Measurements from ENCODE around the gene RPS8.

The RPS8 gene

DNA sequence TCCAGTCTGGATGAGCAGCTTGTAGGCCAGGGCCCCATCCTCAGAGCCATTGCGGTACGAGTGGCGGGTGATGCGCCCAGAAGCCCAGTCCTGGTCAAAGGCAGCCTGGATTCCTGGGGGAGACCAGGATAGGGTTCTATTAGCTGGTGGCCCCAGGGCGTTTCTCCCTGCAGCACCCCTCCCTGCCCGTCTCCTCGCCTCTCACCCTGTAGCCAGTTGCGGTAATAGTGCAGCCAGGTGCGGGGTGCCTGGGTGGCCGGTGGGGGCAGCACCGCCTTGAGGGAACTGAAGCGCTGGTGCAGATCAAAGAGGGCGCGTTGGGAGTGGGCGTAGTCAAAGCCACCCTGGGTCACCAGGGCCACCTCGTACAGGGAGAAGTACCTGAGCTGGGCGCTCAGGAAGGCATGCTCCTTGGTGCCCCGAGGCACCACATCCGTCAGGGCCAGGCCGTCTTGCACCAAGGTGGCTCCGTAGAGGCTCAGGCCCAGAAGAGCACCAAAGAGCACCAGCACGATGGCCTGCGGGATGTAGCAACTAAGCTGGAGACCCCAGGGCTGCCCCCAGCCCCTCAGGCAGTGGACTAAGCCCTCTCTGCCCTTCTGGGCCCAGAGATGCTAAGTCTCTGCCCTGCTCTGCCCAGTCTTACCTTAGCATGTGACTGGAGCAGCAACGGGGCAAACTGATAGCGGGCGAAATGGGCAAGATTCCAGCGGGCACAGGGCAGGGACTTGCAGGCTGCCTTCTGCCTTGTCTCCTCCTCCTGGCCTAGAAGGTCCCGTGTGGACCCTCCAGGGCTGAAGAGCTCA, 52.1 kb downstream of the RPS8 start:
- no peak overlapping the region for H3K27ac ChIP-seq (ENCODE audit: low read length)
- no peaks in the 10 kb centered on the region for H4K20me1 ChIP-seq (ENCODE audit: insufficient read depth, low read length)
- H3F3A ChIP-seq (ENCODE audit: insufficient read depth, low read length): no peaks in the 10 kb centered on the region
- no peaks in the 10 kb centered on the region for H3K27me3 ChIP-seq (replicated peaks; ENCODE audit: insufficient read depth, low read length)
- no peak overlapping the region for H3K9ac ChIP-seq (ENCODE audit: low read length)
- no peaks in the 10 kb centered on the region for H3K36me3 ChIP-seq (replicated peaks; ENCODE audit: insufficient read depth, low read length)
- no peaks in the 10 kb centered on the region for H3K9me3 ChIP-seq (replicated peaks; ENCODE audit: insufficient read depth, low read length)
- no peak overlapping the region for H3K4me3 ChIP-seq (ENCODE audit: low read length)
- H2AFZ ChIP-seq (ENCODE audit: low read length): no peak overlapping the region
- TF ChIP-seq, protein P1, sequence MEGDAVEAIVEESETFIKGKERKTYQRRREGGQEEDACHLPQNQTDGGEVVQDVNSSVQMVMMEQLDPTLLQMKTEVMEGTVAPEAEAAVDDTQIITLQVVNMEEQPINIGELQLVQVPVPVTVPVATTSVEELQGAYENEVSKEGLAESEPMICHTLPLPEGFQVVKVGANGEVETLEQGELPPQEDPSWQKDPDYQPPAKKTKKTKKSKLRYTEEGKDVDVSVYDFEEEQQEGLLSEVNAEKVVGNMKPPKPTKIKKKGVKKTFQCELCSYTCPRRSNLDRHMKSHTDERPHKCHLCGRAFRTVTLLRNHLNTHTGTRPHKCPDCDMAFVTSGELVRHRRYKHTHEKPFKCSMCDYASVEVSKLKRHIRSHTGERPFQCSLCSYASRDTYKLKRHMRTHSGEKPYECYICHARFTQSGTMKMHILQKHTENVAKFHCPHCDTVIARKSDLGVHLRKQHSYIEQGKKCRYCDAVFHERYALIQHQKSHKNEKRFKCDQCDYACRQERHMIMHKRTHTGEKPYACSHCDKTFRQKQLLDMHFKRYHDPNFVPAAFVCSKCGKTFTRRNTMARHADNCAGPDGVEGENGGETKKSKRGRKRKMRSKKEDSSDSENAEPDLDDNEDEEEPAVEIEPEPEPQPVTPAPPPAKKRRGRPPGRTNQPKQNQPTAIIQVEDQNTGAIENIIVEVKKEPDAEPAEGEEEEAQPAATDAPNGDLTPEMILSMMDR (IDR thresholded peaks at IDR 0.05; ENCODE audit: low read length): no peak
- no peak for TF ChIP-seq EZH2phosphoT487 (IDR thresholded peaks at IDR 0.05; ENCODE audit: low read length)
- DNase-seq: no peak
- no peaks in the 10 kb centered on the region for H3K9me2 ChIP-seq (replicated peaks; ENCODE audit: insufficient read depth, low read length)
- no peaks in the 10 kb centered on the region for H3K4me1 ChIP-seq (ENCODE audit: low read length)
- H3K4me2 ChIP-seq (ENCODE audit: low read depth, low read length): no peak overlapping the region
- H3K79me2 ChIP-seq (ENCODE audit: low read length): no peaks in the 10 kb centered on the region

DNA sequence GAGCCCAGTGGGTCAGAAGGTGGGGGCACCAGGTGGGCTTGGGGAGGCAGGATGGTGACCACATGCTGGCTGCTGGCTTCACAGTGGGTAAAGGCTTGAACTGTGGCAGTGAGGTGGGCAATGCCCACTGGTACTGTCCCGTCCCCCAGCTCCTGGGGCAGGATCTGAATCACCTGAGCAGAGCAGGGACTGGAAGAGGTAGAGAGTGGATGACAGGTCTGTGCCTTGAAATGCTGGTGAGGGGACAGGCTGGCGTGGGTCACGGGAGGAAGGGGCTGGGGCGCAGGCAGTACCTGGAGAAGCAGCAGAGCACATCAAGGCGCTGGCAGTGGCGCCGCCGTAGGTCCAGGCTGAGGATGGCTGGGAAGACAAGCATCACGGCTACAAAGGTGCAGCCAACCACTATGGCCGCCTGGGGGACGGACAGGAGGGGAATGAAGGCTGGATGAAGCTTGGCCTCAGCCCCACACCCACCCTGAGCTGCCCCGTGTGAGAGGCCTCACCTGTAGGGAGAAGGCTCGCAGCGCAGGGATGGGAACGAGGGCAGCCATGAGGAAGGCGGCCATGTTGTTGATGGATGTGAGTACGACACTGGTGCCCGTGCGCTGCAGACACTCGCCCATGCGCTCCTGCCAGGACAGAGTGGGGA, 52.8 kb downstream of the RPS8 start:
- no peaks in the 10 kb centered on the region for H3K9me3 ChIP-seq (replicated peaks; ENCODE audit: insufficient read depth, low read length)
- no peaks in the 10 kb centered on the region for H3K9me2 ChIP-seq (replicated peaks; ENCODE audit: insufficient read depth, low read length)
- H3K36me3 ChIP-seq (replicated peaks; ENCODE audit: insufficient read depth, low read length): no peaks in the 10 kb centered on the region
- H3K27ac ChIP-seq (ENCODE audit: low read length): no peak overlapping the region
- H3K4me2 ChIP-seq (ENCODE audit: low read depth, low read length): no peak overlapping the region
- no peaks in the 10 kb centered on the region for H3K79me2 ChIP-seq (ENCODE audit: low read length)
- H2AFZ ChIP-seq (ENCODE audit: low read length): no peak overlapping the region
- no peaks in the 10 kb centered on the region for H3F3A ChIP-seq (ENCODE audit: insufficient read depth, low read length)
- no peak for DNase-seq
- no peak for TF ChIP-seq EZH2 (optimal IDR thresholded peaks at IDR 0.05; ENCODE audit: low read depth, low read length)
- no peak for TF ChIP-seq EZH2phosphoT487 (IDR thresholded peaks at IDR 0.05; ENCODE audit: low read length)
- TF ChIP-seq, protein P1 (IDR thresholded peaks at IDR 0.05; ENCODE audit: low read length): no peak
- H3K9ac ChIP-seq (ENCODE audit: low read length): no peak overlapping the region
- H3K27me3 ChIP-seq (replicated peaks; ENCODE audit: insufficient read depth, low read length): no peaks in the 10 kb centered on the region
- no peaks in the 10 kb centered on the region for H3K4me1 ChIP-seq (ENCODE audit: low read length)
- H3K4me3 ChIP-seq (ENCODE audit: low read length): no peak overlapping the region
- no peaks in the 10 kb centered on the region for H4K20me1 ChIP-seq (ENCODE audit: insufficient read depth, low read length)

Measured in MM.1S (cell line).